ENCODE measurements around the gene SZT2.

Gene SZT2

DNA sequence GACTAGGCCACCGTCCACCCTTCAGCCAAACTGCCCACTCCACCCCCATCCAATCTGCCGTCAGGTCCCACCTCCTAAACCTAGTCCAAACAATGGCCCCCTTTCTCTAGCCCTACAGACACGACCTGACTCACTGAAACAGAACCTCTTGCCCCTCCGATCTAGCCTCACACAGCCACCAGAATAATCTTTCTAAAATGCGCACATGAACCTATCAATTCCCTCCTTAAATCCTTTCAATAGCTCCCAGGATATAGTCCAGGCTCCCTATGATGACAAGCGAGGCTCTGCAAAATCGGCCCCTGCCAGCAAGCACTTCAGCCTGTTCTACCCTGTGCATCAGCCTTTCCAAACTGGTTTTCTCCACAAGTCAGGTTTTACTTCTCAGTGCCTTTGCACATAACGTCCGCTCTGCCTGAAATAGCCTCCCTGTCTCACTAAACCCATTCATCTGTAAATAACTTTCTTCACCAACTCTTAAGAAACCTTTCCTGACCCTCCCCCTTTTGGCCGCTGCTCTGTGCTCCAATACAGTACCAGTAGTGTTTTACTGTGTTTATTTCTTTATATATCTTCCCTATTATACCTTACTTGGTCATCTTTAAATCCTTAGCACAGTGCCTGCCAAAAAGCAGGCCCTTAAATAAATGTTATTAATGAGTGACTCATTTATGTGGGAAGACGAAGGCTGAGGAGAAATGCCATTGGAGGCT is 39.9 kb upstream of the SZT2 start:
- Histone ChIP-seq H3K9me2 (replicated peaks; ENCODE audit: control insufficient read depth, low read length) (no peaks in the 10 kb centered on the region), H3K27ac (ENCODE audit: low read depth, low read length) (no peak overlapping the region), H3K9me3 (ENCODE audit: control insufficient read depth, insufficient read depth, low read length) (no peaks in the 10 kb centered on the region), H3K4me2 (ENCODE audit: low read length) (no peak overlapping the region), H3F3A (ENCODE audit: control insufficient read depth, insufficient read depth) (no peaks in the 10 kb centered on the region), H3K27me3 (ENCODE audit: control insufficient read depth, low read length) (peaks cover 4% of the 10 kb centered on the region; the same call in 1 of the 2 replicates), H3K79me2 (ENCODE audit: control insufficient read depth, low read length) (no peaks in the 10 kb centered on the region), H4K20me1 (ENCODE audit: control insufficient read depth, insufficient read depth, low read depth, low read length) (no peaks in the 10 kb centered on the region), H3K4me3 (ENCODE audit: low read length) (no peak overlapping the region), H3K36me3 (ENCODE audit: control insufficient read depth, low read length) (no peaks in the 10 kb centered on the region), H3K4me1 (ENCODE audit: control insufficient read depth, low read length) (no peaks in the 10 kb centered on the region)
- no peak for TF ChIP-seq EZH2phosphoT487 (IDR thresholded peaks at IDR 0.05; ENCODE audit: borderline replicate concordance, low read length)
- TF ChIP-seq, protein P1, sequence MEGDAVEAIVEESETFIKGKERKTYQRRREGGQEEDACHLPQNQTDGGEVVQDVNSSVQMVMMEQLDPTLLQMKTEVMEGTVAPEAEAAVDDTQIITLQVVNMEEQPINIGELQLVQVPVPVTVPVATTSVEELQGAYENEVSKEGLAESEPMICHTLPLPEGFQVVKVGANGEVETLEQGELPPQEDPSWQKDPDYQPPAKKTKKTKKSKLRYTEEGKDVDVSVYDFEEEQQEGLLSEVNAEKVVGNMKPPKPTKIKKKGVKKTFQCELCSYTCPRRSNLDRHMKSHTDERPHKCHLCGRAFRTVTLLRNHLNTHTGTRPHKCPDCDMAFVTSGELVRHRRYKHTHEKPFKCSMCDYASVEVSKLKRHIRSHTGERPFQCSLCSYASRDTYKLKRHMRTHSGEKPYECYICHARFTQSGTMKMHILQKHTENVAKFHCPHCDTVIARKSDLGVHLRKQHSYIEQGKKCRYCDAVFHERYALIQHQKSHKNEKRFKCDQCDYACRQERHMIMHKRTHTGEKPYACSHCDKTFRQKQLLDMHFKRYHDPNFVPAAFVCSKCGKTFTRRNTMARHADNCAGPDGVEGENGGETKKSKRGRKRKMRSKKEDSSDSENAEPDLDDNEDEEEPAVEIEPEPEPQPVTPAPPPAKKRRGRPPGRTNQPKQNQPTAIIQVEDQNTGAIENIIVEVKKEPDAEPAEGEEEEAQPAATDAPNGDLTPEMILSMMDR (IDR thresholded peaks at IDR 0.05; ENCODE audit: low read depth, low read length, poor library complexity, severe bottlenecking), result no peak

- H3K9me3 ChIP-seq (ENCODE audit: control insufficient read depth, insufficient read depth, low read length), result no peaks in the 10 kb centered on the region
- no peaks in the 10 kb centered on the region for H4K20me1 ChIP-seq (ENCODE audit: control insufficient read depth, insufficient read depth, low read depth, low read length)
- peaks cover 3% of the 10 kb centered on the region; the same call in 1 of the 2 replicates for H3K27me3 ChIP-seq (ENCODE audit: control insufficient read depth, low read length)
- no peaks in the 10 kb centered on the region for H3K9me2 ChIP-seq (replicated peaks; ENCODE audit: control insufficient read depth, low read length)
- H3K36me3 ChIP-seq (ENCODE audit: control insufficient read depth, low read length), result no peaks in the 10 kb centered on the region
- no peaks in the 10 kb centered on the region for H3F3A ChIP-seq (ENCODE audit: control insufficient read depth, insufficient read depth)
- no peaks in the 10 kb centered on the region for H3K79me2 ChIP-seq (ENCODE audit: control insufficient read depth, low read length)
- H3K4me1 ChIP-seq (ENCODE audit: control insufficient read depth, low read length), result no peaks in the 10 kb centered on the region
- TF ChIP-seq, protein P1 (IDR thresholded peaks at IDR 0.05; ENCODE audit: low read depth, low read length, poor library complexity, severe bottlenecking), result no peak
- no peak for TF ChIP-seq EZH2phosphoT487 (IDR thresholded peaks at IDR 0.05; ENCODE audit: borderline replicate concordance, low read length)
- H3K27ac ChIP-seq (ENCODE audit: low read depth, low read length), result no peak overlapping the region
- H3K4me2 ChIP-seq (ENCODE audit: low read length), result no peak overlapping the region
- no peak overlapping the region for H3K4me3 ChIP-seq (ENCODE audit: low read length)
Measured at GRCh38 chr1:43350976-43351375, 38.7 kb upstream of the SZT2 start.

DNA sequence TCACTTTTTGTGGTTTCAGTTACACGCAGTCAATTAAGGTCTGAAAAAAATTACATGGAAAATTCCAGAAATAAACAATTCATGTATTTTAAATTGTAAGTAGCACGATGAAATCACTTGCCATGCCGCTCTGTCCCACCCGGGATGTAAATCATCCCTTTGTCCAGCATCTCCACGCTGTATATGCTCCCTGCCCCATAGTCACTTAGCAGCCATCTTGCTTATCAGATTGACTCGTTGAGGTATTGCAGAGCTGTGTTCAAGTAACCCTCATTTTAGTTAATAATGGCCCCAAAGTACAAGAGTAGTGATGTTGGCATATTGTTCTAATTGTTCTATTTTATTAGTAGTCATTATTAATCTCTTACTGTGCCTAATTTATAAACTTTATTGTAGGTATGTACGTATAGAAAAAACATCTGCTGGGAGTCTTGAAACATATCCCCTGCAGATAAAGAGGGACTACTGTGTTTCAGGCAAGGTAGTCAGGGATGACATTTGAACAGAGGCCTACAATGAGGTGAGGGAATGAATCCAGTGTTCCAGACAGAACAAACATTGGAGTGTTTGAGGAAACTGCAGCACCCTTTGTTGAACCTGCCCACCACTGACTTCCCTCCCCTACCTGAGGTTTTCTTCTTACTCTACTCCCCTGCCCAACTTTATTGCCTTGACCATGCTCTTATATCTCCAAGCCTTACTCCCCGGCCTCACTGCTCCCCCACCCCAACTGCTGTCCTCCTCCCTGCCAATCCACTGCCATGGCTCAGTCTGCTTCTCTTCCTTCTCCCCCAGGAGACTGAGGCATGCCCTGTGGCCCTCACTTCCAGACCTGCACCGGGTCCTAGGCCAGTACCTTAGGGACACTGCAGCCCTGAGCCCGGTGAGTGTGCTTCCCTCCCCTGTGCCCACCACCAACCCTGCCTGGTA is 38.0 kb upstream of the SZT2 start:
- Histone ChIP-seq H3K4me1 (ENCODE audit: control insufficient read depth, low read length) (no peaks in the 10 kb centered on the region), H3F3A (ENCODE audit: control insufficient read depth, insufficient read depth) (no peaks in the 10 kb centered on the region), H3K27ac (ENCODE audit: low read depth, low read length) (no peak overlapping the region), H3K9me2 (replicated peaks; ENCODE audit: control insufficient read depth, low read length) (no peaks in the 10 kb centered on the region), H3K9me3 (ENCODE audit: control insufficient read depth, insufficient read depth, low read length) (no peaks in the 10 kb centered on the region), H3K79me2 (ENCODE audit: control insufficient read depth, low read length) (no peaks in the 10 kb centered on the region), H3K4me2 (ENCODE audit: low read length) (no peak overlapping the region), H3K27me3 (ENCODE audit: control insufficient read depth, low read length) (no peaks in the 10 kb centered on the region), H4K20me1 (ENCODE audit: control insufficient read depth, insufficient read depth, low read depth, low read length) (no peaks in the 10 kb centered on the region), H3K36me3 (ENCODE audit: control insufficient read depth, low read length) (no peaks in the 10 kb centered on the region), H3K4me3 (ENCODE audit: low read length) (no peak overlapping the region)
- no peak for TF ChIP-seq EZH2phosphoT487 (IDR thresholded peaks at IDR 0.05; ENCODE audit: borderline replicate concordance, low read length)
- TF ChIP-seq, protein P1 (IDR thresholded peaks at IDR 0.05; ENCODE audit: low read depth, low read length, poor library complexity, severe bottlenecking), result no peak

Measured in DOHH2 (cell line).